Ovary (tissue), 9 donors: ENCODE results near the gene GALNT17. TPM values are rescaled to one million over a fixed set of nuclear protein-coding genes. Genes with fewer than 3 reads are reported as not detected.

Experiments
- DNase-seq, 5 donors: peaks; one replicate each; pipeline ENCODE4 v3.0.0-alpha.2; 2019 to 2020
- H3K27ac ChIP-seq, 2 donors: fragments of 200-600 bp; one replicate each; pipeline versions ENCODE4 v1.5.1 to v1.8.0; 2019 to 2022
- H3K27me3 ChIP-seq: fragments of 200-600 bp; one replicate; pipeline ENCODE4 v1.8.0; 2022
- H3K36me3 ChIP-seq: fragments of 200-600 bp; sonication (generic); one replicate; pipeline ENCODE4 v1.5.1; 2019
- H3K4me1 ChIP-seq: one replicate; pipeline ENCODE4 v1.8.1; 2013; ENCODE audit warnings: mild to moderate bottlenecking, moderate library complexity; ENCODE audit not compliant: insufficient read depth
- H3K4me3 ChIP-seq: fragments of 200-600 bp; sonication (generic); one replicate; pipeline ENCODE4 v1.5.1; 2017
- H3K9me3 ChIP-seq, 2 donors: fragments of 200-600 bp in 1 of 2; sonication (generic) in 1 of 2; one replicate each; pipeline versions ENCODE4 v1.5.1 to v1.8.1; 2013 to 2019; ENCODE audit warnings: mild to moderate bottlenecking in 1 of 2, moderate library complexity in 1 of 2
- EP300 ChIP-seq: sonication (generic); formaldehyde crosslinking; IDR thresholded peaks from one replicate; pipeline ENCODE4 v1.6.1; 2017; ENCODE audit warnings: antibody characterized with exemption
- POLR2A ChIP-seq: fragments of 450-650 bp; IDR thresholded peaks from one replicate; pipeline ENCODE4 v1.6.1; 2017; ENCODE audit warnings: antibody characterized with exemption, mild to moderate bottlenecking, moderate library complexity
- WGBS, 3 donors: extraction: QIAGEN DNeasy Blood & Tissue Kit in 1 of 3; methylation state at CpG; one replicate each; pipeline versions ENCODE4 v1.1.5 to v1.1.7; 2013 to 2017; 5-methylcytosine and 5-hydroxymethylcytosine counted together
- intact Hi-C, 4 donors: fragments of 100-400 bp; cut with DNase I; formaldehyde crosslinking; loops; one replicate each; pipeline versions ENCODE4 v1.11.0 to v1.15.1; 2022 to 2023
- polyA plus RNA-seq, 2 donors: library from polyadenylated mRNA; stranded (reverse); fragments of 200-250 nt in 1 of 2; fragments of 350-450 nt in 1 of 2; fragmentation: Illumina TruSeq in 1 of 2; extraction: RNeasy Lipid Tissue Mini Kit (QIAGEN cat#74804) in 1 of 2; gene quantifications; one replicate each; pipeline ENCODE4 v1.2.3, GENCODE V29; 2013 to 2014
- total RNA-seq, 7 donors: library from RNA; depleted of rRNA in 2 of 7; stranded (reverse); fragments of >200 nt in 2 of 7; fragmentation: NEBNext Ultra II Directional in 3 of 7; extraction: Animal tissue kit (Norgen Biotek cat#: 25700) in 3 of 7; gene quantifications; one replicate each; pipeline versions ENCODE4 v1.1.0 to v1.2.4, GENCODE V29; 2016 to 2023
- TF ChIP-seq, protein P1 (sequence below), 3 donors: fragments of 450-650 bp in 2 of 3; fragments of 200-600 bp in 1 of 3; IDR thresholded peaks; one replicate each; pipeline versions ENCODE4 v1.5.1 to v1.8.0; 2016 to 2022; ENCODE audit warnings: antibody characterized with exemption in 3 of 3, mild to moderate bottlenecking in 1 of 3
- donor health status: DM: no; HTN: no; CAD: no; lungs with moderate emphysema.
- donor health status: DM: no; HTN: no; CAD: no.
- donor health status: Bipolar disorder and iron deficiency.
- donor health status: DM: yes; HTN: yes; CAD: no.
- donor health status: DM: no; HTN: no; CAD: no.
- donor health status: DM: yes; HTN: yes; CAD: no.

The GALNT17 gene
- total and polyA plus RNA-seq, 9 donors = 13.4 to 90.1 (median 57.1) TPM

DNA sequence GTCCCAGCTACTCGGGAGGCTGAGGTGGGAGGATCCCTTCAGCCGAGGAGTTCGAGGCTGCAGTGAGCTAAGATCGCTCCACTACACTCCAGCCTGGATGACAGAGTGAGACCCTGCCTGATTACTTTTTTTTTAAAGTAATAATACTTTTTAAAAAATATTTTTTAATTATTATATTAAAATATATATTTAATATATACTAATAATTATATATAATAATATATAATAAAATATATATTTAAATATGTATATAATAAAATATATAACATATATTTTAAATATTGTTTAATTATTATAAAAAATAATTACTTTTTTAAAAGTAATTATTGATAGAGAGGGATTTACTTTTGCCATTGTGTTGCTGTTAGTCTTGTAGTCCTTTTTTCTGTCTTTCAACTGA, 169.2 kb downstream of the GALNT17 start:
- no peak for TF ChIP-seq POLR2A
- no peak for TF ChIP-seq EP300
- TF ChIP-seq, protein P1, sequence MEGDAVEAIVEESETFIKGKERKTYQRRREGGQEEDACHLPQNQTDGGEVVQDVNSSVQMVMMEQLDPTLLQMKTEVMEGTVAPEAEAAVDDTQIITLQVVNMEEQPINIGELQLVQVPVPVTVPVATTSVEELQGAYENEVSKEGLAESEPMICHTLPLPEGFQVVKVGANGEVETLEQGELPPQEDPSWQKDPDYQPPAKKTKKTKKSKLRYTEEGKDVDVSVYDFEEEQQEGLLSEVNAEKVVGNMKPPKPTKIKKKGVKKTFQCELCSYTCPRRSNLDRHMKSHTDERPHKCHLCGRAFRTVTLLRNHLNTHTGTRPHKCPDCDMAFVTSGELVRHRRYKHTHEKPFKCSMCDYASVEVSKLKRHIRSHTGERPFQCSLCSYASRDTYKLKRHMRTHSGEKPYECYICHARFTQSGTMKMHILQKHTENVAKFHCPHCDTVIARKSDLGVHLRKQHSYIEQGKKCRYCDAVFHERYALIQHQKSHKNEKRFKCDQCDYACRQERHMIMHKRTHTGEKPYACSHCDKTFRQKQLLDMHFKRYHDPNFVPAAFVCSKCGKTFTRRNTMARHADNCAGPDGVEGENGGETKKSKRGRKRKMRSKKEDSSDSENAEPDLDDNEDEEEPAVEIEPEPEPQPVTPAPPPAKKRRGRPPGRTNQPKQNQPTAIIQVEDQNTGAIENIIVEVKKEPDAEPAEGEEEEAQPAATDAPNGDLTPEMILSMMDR (IDR thresholded peaks at IDR 0.05) = no peak
- no peak overlapping the region for H3K4me3 ChIP-seq
- 20 to 33% (median 25%) methylated on average over 4 of the region's 4 CpGs for WGBS, 3 donors
- peaks cover 15% of the 10 kb centered on the region for H3K4me1 ChIP-seq
- H3K36me3 ChIP-seq = no peaks in the 10 kb centered on the region
- peak overlapping the region; percentile 43 to 76 for H3K27ac ChIP-seq
- intact Hi-C loops = no loop called here
- no peaks in the 10 kb centered on the region for H3K9me3 ChIP-seq
- no peak for DNase-seq
- no peaks in the 10 kb centered on the region for H3K27me3 ChIP-seq

DNA sequence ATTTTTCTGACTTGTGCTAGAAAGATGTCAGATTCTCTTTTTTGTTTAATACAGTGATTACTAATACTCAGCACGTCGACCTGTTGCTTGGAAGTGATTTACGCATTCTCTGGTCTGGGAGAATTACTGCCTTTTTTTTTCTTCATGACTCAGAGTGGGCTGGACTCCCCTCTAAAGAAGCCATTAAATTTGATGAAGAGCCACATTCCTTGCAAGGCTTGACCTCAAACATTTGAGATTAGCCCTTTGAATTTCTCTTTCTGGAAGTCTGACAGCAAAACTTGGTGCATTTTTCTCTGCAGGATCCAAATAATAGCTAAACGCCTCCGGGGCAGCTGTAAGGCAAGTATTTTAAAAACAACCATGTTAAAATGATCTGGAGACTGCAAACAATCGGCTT, 171.6 kb downstream of the GALNT17 start:
- peaks cover 19% of the 10 kb centered on the region for H3K4me1 ChIP-seq
- intact Hi-C loops = no loop called here
- no peak overlapping the region for H3K4me3 ChIP-seq
- H3K36me3 ChIP-seq = no peaks in the 10 kb centered on the region
- TF ChIP-seq POLR2A (no peak), EP300 (no peak)
- TF ChIP-seq, protein P1 (IDR thresholded peaks at IDR 0.05) = no peak
- peak overlapping the region in 1 of 2 donors; percentile 36 for H3K27ac ChIP-seq
- no peaks in the 10 kb centered on the region for H3K9me3 ChIP-seq
- WGBS, 3 donors = 1 to 5% (median 5%) methylated on average over 6 of the region's 6 CpGs
- no peaks in the 10 kb centered on the region for H3K27me3 ChIP-seq
- DNase-seq = peak in 1 of 5 donors; percentile 21

GRCh38 chr7:71308096-71308495, 176.2 kb downstream of the GALNT17 start:
- H3K4me3 ChIP-seq = no peak overlapping the region
- H3K27me3 ChIP-seq = no peaks in the 10 kb centered on the region
- TF ChIP-seq EP300 (no peak), POLR2A (no peak)
- TF ChIP-seq, protein P1 (IDR thresholded peaks at IDR 0.05) = no peak
- DNase-seq = peak in 1 of 5 donors; percentile 46
- peak overlapping the region in 1 of 2 donors; percentile 33 for H3K27ac ChIP-seq
- WGBS, 3 donors = 10 to 27% (median 15%) methylated on average over 6 of the region's 6 CpGs
- H3K36me3 ChIP-seq = no peaks in the 10 kb centered on the region
- peaks cover 16% of the 10 kb centered on the region for H3K4me1 ChIP-seq
- no peaks in the 10 kb centered on the region for H3K9me3 ChIP-seq
- intact Hi-C loops = no loop called here

DNA sequence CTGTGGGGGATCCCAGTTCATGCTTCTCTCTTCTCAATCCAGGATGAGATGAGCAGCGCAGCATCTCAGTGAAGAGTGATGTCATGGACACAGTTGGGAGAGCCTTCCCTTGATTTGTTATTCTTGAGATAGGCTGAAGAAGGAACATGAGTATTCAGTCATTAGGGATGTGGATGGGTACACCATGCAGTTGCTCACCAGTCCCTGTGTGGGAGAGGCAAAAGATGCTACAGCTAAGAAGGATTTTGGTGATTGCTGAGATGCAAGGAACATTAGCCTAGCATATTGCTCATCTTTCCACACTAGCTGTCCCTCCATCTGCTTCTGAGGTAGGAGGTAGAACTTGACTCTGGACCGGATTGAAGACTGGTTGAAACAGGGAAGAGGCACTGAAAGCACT, 179.6 kb downstream of the GALNT17 start:
- 63 to 98% (median 65%) methylated on average over 2 of the region's 2 CpGs for WGBS, 3 donors
- no peak overlapping the region for H3K4me3 ChIP-seq
- H3K27ac ChIP-seq = no peak overlapping the region
- intact Hi-C loops = no loop called here
- no peaks in the 10 kb centered on the region for H3K9me3 ChIP-seq
- H3K27me3 ChIP-seq = no peaks in the 10 kb centered on the region
- H3K4me1 ChIP-seq = peaks cover 8% of the 10 kb centered on the region
- no peaks in the 10 kb centered on the region for H3K36me3 ChIP-seq
- TF ChIP-seq, protein P1 (IDR thresholded peaks at IDR 0.05) = no peak
- no peak for TF ChIP-seq POLR2A
- TF ChIP-seq EP300 = no peak
- no peak for DNase-seq
